Measurements from ENCODE around the gene MAST3.

The MAST3 gene

GRCh38 chr19:18110609-18111232, 13.1 kb downstream of the MAST3 start:
- Histone ChIP-seq H3K4me1 (ENCODE audit: control insufficient read depth, insufficient read depth, low read length) (peaks cover 3% of the 10 kb centered on the region; the same call in 1 of the 2 replicates), H3K36me3 (ENCODE audit: control insufficient read depth in 2 of 2, insufficient read depth in 1 of 2, low read length in 2 of 2) (peaks cover 0 to 3% of the 10 kb centered on the region in 2 experiments; a peak in 1 of 3 replicates), H3K9me3 (ENCODE audit: control insufficient read depth, insufficient read depth, low read depth, low read length) (no peaks in the 10 kb centered on the region), H3K4me3 (ENCODE audit: low read depth, low read length) (peak overlapping the region; percentile 65), H3K27ac (ENCODE audit: extremely low read depth, low read depth, low read length) (no peak overlapping the region)
- ChIA-PET POLR2A (interaction anchor here (1.3 kb wide), 1 partner anchor 13 kb away, joined by 3 read pairs; the partner anchor contains the start of gene MAST3), CTCF (interaction anchor here (0.5 to 6.7 kb wide), 16 partner anchors 17 to 349 kb away, joined by 3 to 83 read pairs (median 4); a partner anchor contains a TSS)
- TF ChIP-seq ZNF548 (tag by site-specific recombination; IDR thresholded peaks at IDR 0.05) (no peak), ZNF133 (tag by site-specific recombination; IDR thresholded peaks at IDR 0.05) (no peak), KLF7 (tag by site-specific recombination; IDR thresholded peaks at IDR 0.05; ENCODE audit: borderline replicate concordance) (0 out of 2 replicates have a peak, but pooled peaks have one; percentile 4), ELK4 (IDR thresholded peaks at IDR 0.05; ENCODE audit: borderline replicate concordance, low read depth, low read length) (no peak), SP7 (tag by site-specific recombination; IDR thresholded peaks at IDR 0.05) (no peak), KLF9 (tag by site-specific recombination; IDR thresholded peaks at IDR 0.05; ENCODE audit: low read depth) (0 out of 2 replicates have a peak, but pooled peaks have one; percentile 9), ZNF24 (tag by site-specific recombination; IDR thresholded peaks at IDR 0.05) (no peak), ZNF623 (tag by site-specific recombination; IDR thresholded peaks at IDR 0.05) (no peak)

- peaks cover 3% of the 10 kb centered on the region; the same call in 1 of the 2 replicates for H3K4me1 ChIP-seq (ENCODE audit: control insufficient read depth, insufficient read depth, low read length)
- peaks cover 0 to 3% of the 10 kb centered on the region in 2 experiments; a peak in 1 of 3 replicates for H3K36me3 ChIP-seq (ENCODE audit: control insufficient read depth in 2 of 2, insufficient read depth in 1 of 2, low read length in 2 of 2)
- no peak overlapping the region for H3K27ac ChIP-seq (ENCODE audit: extremely low read depth, low read depth, low read length)
- CTCF ChIA-PET = interaction anchor here (0.6 to 6.7 kb wide), 41 partner anchors 9 to 253 kb away, joined by 3 to 83 read pairs (median 4); partner anchors contain the start of genes IFI30, IL12RB1, JUND and MPV17L2
- no peak overlapping the region for H3K4me3 ChIP-seq (ENCODE audit: low read depth, low read length)
- POLR2A ChIA-PET = interaction anchor here (0.7 to 1.5 kb wide), 8 partner anchors 15 to 169 kb away, joined by 3 to 4 read pairs (median 3); partner anchors contain the start of genes JUND, MAST3 and RAB3A
- H3K9me3 ChIP-seq (ENCODE audit: control insufficient read depth, insufficient read depth, low read depth, low read length) = no peaks in the 10 kb centered on the region
- TF ChIP-seq ZFP3 (tag by site-specific recombination; IDR thresholded peaks at IDR 0.05; ENCODE audit: low read depth) = no peak
- TF ChIP-seq ZNF629 (tag by site-specific recombination; IDR thresholded peaks at IDR 0.05) = no peak
- TF ChIP-seq SP7 (tag by site-specific recombination; IDR thresholded peaks at IDR 0.05) = peak; percentile 48; the same call in 1 of the 2 replicates
- peak; percentile 94 for TF ChIP-seq ZNF654 (tag by site-specific recombination; IDR thresholded peaks at IDR 0.05; ENCODE audit: low read depth)
- 0 out of 2 replicates have a peak, but pooled peaks have one; percentile 13 for TF ChIP-seq GLIS1 (tag by site-specific recombination; IDR thresholded peaks at IDR 0.05)
- no peak for TF ChIP-seq BCL11B (tag by site-specific recombination; IDR thresholded peaks at IDR 0.05; ENCODE audit: low read depth)
- no peak for TF ChIP-seq ZNF19 (tag by site-specific recombination; IDR thresholded peaks at IDR 0.05; ENCODE audit: low read depth)
- peak; percentile 62; the same call in 1 of the 2 replicates for TF ChIP-seq PRDM10 (tag by site-specific recombination; IDR thresholded peaks at IDR 0.05)
- 0 out of 2 replicates have a peak, but pooled peaks have one; percentile 23 for TF ChIP-seq WT1 (tag by site-specific recombination; IDR thresholded peaks at IDR 0.05)
- 0 out of 2 replicates have a peak, but pooled peaks have one; percentile 31 for TF ChIP-seq ZNF561 (tag by site-specific recombination; IDR thresholded peaks at IDR 0.05; ENCODE audit: borderline replicate concordance)
- TF ChIP-seq ZNF660 (tag by site-specific recombination; IDR thresholded peaks at IDR 0.05) = peak; percentile 48; the same call in 1 of the 2 replicates
- TF ChIP-seq ZNF157 (tag by site-specific recombination; IDR thresholded peaks at IDR 0.05) = no peak
- TF ChIP-seq PATZ1 (tag by site-specific recombination; IDR thresholded peaks at IDR 0.05) = peak; percentile 50; the same call in 1 of the 2 replicates
- no peak; the same call in 1 of the 2 replicates for TF ChIP-seq ZNF398 (tag by site-specific recombination; IDR thresholded peaks at IDR 0.05)
- TF ChIP-seq CTCF (tag by site-specific recombination; IDR thresholded peaks at IDR 0.05) = peak; percentile 90
Measured at GRCh38 chr19:18112989-18113478, 15.5 kb downstream of the MAST3 start.

Data from HEK293 (cell line).